HK-2 (cell line): ENCODE measurements around the gene MMP25.
"Not testable (repeated sequence)": the region's sequence is repeated elsewhere in the genome, so short reads cannot be mapped to it uniquely, and the experiment has no call there.

ENCODE experiments used
- DNase-seq: peaks from one replicate; pipeline ENCODE4 v3.0.0-alpha.2; 2018; ENCODE audit not compliant: unreplicated experiment

The MMP25 gene

DNA sequence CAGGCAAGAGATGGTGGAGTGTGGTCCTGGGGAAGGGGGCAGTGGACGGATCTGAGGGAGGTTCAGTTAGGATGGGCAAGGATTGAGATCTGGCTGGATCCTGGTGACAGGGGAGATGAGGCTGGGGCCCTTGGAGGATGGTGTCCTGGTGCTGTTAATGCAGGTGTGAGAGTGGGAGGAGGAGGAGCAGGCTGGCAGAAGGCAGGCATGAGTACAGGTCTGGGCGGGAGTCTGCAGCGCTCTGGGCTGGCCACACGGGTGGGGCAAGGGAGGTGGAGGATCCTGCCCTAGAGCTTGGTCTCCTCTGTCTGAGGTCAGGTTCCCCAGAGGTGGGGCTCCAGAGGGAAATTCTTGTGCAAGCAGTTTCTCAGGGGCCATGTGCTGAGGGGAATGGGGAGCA lies 25.8 kb downstream of the MMP25 start:
- not testable (repeated sequence) for DNase-seq

DNA sequence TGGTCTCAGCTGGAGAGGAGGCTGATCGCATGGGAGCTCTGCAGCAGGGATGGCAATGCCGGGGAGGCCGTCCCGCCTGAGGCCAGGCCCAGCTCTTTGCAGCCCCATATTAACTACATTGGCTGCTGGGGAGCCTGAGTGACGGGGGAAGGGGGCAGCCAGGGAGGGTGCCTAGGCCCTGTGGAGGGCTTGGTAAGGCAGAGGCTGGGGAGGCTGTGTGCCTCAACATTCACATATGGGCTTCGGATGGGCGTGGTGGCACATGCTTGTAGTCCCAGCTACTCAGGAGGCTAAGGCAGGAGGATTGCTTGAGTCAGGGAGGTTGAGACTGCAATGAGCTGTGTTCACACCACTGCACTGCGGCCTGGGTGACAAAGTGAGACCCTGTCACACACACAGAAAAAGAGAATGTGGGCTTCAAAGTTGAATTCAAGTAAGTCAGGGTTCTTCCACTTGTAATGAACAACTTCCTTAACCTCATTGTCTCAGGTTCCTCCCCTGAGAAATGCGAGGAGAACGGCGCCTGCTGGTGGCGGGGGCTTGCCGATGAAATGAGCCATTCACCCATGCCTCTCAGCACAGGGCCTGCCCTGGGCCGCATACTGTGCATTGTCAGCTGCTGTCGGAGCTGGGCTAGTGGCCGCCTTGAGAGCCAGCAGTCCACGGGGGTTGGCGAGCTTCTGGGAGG lies 26.4 kb downstream of the MMP25 start:
- not testable (repeated sequence) for DNase-seq

DNA sequence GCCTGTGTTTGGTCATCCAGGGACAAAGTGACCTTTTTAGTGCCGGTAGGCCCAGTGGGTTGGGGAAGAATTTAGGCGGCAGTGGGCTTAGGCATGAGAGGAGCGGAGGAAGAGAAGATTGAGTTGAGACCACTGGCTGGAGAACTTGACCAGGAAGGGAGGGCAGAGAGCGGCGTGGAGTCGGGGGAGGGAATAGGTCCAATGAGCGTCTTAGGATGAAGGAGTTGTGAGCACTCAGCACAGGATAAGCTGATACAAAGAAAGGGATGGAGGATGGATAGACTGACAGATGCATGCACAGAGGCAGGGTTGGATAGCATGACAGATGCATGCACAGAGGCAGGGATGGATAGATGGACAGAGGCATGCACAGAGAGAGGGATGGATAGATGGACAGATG lies 27.1 kb downstream of the MMP25 start:
- DNase-seq = no peak

DNA sequence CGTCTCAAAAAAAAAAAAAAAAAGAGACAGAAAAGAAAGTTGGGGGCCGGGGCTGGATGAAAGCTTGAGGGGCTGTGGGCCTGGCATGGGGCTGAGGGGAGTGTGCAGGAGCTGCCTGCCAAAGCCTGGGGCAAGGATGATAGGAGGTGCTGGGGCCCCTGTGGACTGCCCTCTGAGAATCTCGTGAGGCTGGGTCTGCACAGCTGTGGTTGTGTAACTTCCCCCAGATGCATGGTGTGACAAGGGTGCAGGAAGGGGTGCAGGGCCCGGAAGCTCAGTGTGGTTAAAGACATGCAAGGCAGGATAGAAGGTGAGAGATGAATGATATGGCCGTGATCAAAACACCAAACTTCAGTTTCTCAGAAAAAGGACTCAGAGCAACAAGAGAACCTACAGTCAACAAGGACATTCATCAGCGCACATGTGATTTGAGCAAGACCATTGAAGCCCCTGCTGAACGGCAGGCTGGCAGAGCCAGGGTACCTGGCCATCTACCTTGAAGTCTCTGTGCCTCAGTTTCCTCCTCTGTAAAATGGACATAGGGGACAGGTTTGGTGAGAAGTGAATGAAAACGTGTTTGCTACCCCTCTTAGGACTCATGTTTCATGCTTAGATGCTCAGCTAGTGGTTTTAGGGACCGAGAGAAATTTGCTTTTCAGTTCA lies 28.6 kb downstream of the MMP25 start:
- DNase-seq = no peak

DNA sequence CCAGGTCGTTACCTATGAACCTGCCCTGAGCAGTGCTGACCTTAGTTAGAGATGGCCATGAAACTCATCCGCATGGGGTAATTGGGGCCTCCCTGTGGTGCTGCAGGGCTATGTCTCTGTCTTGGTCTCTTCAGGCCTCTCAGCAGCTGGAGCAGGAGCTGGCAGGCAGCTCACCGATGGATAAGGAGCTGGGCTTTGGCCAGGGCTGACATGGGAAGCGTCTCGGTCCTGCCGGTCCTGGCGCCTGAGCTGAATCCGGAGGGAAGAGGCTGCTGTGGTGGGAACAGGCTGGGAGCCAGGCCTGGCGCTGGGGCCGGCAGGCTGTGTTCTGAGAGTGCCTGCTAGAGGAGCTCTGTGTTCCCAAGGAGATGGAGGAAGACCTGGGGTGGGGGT lies 29.2 kb downstream of the MMP25 start:
- DNase-seq = no peak

DNA sequence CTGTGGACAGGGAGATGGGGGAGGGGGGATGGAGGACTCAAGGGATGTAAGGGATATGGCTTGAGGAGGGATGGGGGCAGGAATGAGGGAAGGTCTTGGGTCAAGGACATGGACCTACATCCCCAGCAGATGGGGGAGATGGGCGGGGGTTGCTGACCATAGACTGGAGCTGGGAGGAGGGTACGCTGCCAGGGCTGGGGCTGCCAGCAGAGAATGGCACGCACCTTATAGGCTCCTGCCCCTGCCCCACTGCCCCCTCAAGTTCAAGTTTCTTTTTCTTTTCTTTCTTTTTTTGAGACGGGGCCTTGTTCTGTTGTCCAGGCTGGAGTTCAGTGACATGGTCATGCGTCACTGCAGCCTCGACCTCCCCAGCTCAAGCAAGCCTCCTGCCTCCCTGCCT lies 29.6 kb downstream of the MMP25 start:
- not testable (repeated sequence) for DNase-seq

DNA sequence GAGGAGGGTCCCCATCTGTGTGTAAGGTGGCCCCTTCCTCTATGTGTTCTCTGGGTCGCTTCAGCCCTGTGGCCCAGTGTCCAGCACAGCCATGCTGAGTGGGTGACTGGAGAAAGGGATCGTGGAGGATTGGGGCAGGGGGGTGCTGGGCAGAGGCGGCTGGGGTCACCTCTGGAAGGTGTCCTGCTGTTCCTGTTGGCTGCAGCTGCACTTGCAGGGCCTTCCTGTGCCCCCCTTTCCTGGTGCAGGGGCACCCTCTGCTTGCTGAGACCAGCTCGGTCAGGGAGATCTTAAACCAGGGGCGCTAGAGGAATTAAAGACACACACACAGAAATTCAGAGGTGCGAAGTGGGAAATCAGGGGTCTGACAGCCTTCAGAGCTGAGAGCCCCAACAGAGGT lies 30.2 kb downstream of the MMP25 start:
- no peak for DNase-seq

DNA sequence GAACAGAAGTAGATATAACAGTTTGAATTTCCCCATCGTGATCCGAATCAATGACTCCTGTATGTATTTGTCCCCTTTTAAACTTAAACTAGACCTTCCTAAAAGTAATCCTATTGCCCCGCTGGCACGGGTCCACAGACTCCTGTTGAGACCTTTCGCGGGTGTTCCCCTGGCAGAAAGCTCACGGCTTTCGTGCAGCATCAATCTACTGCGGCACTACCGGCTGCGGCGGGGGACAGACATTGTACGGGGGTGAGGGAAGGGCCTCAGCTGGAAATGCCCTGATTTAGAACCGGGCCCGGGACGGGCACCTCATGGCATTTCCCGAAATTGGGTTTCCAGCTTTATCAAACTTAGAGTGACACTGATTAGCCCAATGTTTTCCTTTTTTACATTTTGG lies 33.7 kb downstream of the MMP25 start:
- no peak for DNase-seq

DNA sequence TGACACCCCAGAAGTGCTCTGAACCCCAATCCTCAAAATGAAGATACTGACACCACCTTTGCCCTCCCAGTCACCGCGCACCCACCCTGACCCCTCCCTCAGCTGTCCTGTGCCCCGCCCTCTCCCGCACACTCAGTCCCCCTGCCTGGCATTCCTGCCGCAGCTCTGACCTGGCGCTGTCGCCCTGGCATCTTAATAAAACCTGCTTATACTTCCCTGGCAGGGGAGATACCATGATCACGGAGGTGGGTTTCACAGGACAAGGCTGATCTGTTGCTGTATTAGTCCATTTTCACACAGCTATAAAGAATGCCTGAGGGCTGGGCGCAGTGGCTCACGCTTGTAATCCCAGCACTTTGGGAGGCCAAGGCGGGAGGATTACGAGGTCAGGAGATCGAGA lies 35.6 kb downstream of the MMP25 start:
- not testable (repeated sequence) for DNase-seq

DNA sequence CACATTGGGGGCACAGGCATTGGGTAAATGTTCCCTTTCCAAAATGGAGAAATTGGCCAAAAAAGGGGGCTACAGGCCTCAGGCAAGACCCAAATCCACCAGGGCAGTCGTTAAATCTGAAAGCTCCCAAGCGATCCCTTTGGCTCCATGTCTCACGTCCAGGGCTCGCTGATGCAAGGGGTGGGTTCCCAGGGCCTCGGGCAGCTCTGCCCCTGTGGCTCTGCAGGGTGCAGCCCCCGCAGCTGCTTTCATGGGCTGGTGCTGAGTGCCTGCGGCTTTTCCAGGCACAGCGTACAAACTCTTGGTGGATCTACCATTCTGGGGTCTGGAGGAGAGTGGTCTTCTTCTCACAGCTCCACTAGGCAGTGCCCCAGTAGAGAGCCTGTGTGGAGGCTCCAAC lies 37.0 kb downstream of the MMP25 start:
- not testable (repeated sequence) for DNase-seq

DNA sequence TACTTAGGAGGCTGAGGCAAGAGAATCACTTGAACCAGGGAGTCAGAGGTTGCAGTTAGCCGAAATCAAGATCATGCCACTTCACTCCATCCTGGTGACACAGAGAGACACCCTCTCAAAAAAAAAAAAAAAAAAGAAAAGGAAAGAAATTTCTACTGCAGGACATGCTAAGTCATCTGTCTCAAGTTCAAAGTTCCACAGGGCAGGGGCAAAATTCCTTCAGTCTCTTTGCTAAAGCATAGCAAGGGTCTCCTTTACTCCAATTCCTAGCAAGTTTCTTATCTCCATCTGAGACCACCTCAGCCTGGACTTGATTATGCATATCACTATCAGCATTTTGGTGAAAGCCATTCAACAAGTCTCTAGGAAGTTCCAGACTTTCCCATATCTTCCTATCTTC lies 38.1 kb downstream of the MMP25 start:
- DNase-seq = no peak

DNA sequence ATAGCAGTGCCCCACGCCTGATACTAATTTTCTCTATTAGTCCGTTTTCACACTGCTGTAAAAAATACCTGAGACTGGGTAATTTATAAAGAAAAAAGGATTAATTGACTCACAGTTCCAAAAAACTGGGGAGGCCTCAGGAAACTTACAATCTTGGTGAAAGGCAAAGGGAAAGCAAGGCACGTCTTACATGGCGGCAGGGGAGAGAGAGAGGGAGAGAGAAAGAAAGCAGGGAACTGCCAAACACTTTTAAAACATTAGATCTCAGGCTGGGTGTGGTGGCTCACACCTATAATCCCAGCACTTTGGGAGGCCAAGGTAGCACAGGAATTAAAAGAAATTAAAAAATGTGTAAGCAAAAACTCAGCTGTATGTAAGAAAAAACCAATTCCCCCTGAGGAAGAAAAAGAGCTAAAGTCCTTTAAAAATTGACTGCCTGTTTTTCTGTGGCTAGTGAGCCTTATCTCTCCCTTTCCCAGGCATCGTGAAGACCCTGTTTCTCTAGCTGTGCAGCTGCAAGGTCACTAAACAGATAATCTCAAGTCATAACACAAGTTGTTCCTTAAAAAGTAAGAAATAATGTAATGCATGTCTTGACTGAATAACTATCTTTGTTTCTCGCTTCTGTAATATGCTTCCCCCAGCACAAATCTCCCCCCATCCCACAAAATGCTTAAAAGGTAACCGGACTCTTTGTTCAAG lies 38.8 kb downstream of the MMP25 start:
- no peak for DNase-seq

DNA sequence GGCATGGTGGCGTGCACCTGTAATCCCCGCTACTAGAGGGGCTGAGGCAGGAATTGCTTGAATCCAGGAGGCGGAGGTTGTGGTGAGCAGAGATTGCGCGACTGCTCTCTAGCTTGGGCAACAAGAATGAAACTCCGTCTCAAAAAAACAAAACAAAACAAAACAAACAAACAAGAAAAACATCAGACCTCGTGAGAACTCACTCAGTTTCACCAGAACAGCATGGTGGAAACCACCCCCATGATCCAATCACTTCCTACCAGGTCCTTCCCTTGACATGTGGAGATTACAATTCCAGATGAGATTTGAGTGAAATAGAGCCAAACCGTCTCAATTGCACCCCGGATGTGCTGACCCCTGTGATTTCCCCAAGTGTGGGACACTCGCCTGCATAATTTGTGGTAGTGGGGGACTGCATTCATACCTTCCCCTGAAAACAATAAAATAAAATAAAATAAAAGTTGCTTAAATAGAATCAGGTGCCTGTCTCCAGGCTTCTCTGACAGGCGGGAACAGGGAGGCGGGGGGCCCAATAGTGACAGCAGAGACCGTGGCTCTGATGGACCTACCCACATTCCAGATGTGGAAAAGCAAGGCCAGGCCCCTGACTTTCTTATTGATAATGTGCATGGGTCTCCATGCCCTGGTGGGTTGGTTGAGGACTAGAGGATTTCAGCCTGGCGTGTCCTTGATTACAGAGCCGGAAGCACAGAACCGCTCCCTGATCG lies 39.7 kb downstream of the MMP25 start:
- DNase-seq = no peak

DNA sequence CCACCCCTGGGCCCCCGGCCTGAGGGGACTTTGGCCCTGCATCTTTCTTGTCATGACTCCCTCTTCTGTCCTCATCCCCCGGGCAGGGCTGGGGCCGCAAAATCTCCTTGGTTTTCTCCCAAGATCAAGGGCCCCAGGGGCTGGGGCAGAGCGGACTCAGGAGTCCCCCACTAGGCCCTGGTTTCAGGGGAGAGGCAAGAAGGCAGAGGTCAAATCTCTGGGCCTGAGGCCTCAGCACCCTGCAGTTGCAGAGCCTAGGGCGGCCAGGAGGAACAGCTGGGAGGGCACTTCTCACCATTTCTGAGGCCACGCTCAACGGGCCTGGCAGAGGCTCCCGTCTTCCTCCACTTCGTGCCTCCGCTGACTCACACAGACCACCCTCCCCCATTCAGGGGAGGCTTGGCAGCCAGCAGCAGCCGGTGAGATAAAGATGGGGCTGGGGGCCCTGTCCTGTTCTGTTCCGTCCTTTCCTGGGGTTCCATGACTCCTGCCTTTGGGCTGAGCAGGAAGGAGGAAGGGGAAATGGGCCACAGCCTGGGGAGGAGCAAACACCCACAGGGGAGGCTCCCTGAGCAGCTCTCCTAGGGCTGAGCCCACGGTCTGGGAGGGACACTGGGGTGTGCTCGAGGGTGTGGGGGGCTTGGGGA lies 40.4 kb downstream of the MMP25 start:
- no peak for DNase-seq

DNA sequence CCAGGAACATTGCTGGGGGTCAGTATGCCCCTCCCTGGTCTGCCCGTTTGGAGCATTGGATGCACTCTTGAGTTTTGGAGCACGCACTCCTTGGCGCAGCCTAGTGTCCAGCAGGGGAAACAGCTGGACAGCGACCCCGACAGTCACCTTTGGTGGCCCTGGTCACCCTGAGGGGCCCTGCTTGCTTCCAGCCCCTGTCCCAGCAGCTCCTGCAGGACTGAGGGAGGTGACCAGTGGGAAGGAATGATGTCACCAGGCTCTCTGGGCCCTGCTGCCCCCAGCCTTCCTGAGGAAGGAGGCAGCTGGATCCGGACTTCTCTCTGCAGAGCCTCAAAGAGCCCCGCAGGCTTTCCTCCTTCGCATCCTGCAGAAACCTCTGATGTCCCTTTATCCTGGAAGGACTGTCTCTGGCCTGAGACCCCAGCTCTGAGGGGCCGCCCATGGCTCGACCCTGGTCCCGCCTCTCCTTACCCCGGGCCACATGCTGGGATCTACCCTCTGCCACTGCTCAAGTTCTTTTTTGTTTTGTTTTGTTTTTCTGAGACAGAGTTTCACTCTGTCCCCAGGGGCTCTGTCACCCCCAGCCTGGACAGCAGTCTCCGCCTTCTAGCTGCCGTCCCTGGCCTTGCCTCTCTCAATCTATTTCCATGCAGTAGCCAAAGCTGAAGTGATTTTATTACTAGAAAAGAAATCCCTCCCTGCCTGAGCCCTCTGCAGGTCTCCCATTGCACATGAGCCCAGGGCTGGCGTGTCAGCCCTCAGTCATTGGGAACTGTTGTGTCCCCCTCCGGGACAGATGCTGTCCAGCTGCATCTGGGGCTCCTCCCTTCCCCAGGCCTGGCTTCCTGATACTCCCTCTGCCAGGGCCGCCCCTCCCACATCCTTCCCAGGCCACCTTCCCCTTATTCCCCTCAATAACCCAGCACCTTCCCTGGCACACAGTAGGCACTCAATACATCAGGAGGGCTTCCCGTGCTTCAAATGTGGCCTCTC lies 41.2 kb downstream of the MMP25 start:
- DNase-seq = no peak

DNA sequence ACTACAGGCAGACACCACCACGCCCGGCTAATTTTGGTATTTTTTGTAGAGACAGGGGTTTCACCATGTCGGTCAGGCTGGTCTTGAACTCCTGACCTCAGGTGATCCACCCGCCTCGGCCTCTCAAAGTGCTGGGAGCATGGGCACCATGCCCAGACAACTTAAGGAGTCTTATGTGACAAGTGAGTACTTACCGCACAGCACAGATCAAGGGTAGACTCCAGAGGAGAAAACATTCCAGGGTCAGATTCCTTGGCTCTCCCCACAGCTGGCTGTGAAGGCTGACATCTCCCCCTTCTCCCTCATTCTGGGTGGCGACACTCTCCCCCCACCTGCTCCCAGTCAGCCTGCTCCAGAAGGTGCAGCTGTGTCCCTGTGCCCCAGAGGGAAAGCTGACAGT lies 42.1 kb downstream of the MMP25 start:
- DNase-seq = no peak

DNA sequence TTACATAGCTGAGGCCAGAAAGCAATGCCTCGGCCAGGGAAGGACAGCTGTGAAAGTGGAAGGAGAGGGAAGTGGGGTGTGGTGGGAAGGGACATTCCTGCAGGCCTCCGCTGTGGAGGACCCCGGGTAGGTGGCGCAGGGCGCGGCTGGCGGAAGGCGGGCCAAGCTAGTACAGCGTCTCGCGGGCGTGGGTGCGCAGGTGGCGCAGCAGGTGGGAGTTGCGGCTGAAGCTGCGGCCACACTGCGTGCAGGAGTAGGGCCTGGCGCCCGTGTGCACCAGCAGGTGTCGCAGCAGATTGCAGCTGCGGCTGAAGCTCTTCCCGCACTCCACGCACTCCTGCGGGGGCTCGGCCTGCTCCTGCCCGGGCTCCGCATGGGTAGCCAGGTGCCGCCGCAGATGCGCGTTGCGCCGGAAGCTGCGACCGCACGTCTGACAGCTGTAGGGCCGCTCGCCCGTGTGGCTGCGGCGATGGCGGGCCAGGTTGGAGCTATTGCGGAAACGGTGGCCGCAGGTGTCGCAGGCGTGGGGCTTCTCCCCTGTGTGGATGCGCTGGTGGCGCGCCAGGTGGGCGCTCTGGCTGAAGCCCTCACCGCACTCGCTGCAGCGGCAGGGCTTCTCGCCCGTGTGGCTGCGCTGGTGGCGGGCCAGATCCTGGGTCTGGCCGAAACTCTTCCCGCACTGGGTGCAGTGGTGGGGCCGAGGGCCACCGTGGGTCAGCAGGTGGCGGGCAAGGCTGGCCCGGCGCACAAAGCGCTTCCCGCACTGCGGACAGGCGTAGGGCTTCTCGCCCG lies 42.8 kb downstream of the MMP25 start:
- no peak for DNase-seq

DNA sequence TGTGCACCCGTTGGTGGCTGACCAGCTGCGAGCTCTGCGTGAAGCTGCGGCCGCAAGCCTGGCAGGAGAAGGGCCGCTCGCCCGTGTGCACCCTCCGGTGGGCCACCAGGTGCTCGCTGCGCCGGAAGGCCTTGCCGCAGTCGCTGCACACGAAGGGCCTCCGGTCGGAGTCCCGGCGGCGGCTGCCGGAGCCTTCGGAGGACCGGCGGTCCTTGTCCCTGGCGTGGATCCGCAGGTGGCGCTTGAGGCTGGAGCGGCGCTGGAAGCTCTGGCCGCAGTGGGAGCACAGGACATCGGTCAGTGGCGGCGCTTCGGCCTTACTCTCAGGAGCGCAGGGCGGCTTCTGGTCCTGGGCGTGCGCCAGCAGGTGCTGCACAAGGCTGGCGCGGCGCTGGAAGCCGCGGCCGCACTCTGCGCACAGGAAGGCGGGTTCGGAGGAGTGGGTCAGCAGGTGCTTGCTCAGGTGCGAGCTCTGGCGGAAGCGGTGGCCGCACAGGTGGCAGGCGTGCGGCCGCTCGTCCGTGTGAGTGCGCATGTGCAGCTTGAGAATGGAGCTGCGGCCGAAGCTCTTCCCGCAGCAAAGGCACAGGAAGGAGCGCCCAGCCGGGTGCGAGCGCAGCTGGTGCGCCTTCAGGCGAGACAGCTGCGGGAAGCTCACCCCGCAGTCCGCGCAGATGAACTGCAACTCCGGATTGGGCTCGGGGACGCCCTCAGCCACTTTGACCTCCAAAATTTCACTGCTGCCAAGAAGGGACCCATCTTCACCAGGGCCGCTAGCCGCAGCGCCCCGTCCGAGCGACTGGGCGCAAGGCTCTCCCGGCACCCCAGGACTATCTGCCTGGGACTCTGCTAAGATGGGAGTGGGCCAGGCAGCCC lies 43.6 kb downstream of the MMP25 start:
- DNase-seq = no peak

DNA sequence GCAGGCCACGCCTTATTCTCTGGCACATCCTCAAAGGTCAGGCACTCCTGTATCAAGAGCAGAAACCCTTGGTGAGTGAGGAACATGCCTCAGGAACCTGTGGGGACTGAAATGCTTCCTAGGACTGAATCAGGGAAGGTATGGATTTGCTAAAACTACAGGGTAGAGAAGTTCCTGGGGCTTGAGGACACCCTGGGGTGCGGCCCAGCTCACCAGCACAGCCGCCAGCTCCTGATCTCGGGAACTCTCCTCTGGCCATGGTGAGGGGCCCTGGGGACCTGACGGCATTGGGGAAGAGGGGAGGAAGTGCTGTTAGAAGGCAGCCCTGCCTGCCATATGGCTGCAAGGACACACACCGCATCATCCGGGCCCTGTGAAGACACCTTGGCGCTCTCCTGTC lies 45.2 kb downstream of the MMP25 start:
- no peak for DNase-seq
